Smooth muscle cell (in vitro differentiated cells): ENCODE results near the gene NEDD4L. TPM values are rescaled to one million over a fixed set of nuclear protein-coding genes. Genes with fewer than 3 reads are reported as not detected.

ENCODE experiments used
- DNase-seq: peaks from one replicate; lab custom pipeline; 2025; ENCODE audit not compliant: unreplicated experiment; lab: John Stamatoyannopoulos, UW
- H2AFZ ChIP-seq: fragments of 200-600 bp; sonication (generic); 2 replicates; pipeline ENCODE4 v1.6.0; 2016; ENCODE audit warnings: antibody characterized with exemption, low read depth, mild to moderate bottlenecking
- H3F3A ChIP-seq: fragments of 200-600 bp; sonication (generic); 2 replicates; pipeline ENCODE4 v1.6.0; 2017; ENCODE audit warnings: antibody characterized with exemption, low read depth
- H3K27ac ChIP-seq: fragments of 200-600 bp; sonication (generic); 2 replicates; pipeline ENCODE4 v1.5.1; 2016; ENCODE audit warnings: low read depth, mild to moderate bottlenecking
- H3K27me3 ChIP-seq: fragments of 200-600 bp; sonication (generic); 2 replicates; pipeline ENCODE4 v1.6.1; 2016; ENCODE audit warnings: low read depth, mild to moderate bottlenecking
- H3K36me3 ChIP-seq: fragments of 200-600 bp; sonication (generic); 2 replicates; pipeline ENCODE4 v1.5.1; 2016; ENCODE audit warnings: low read depth
- H3K4me1 ChIP-seq: fragments of 200-600 bp; sonication (generic); 2 replicates; pipeline ENCODE4 v1.5.1; 2016; ENCODE audit warnings: low read depth
- H3K4me2 ChIP-seq: fragments of 200-600 bp; sonication (generic); 2 replicates; pipeline ENCODE4 v1.6.0; 2016; ENCODE audit warnings: mild to moderate bottlenecking
- H3K4me3 ChIP-seq: fragments of 200-600 bp; sonication (generic); 2 replicates; pipeline ENCODE4 v1.5.1; 2016; ENCODE audit warnings: mild to moderate bottlenecking
- H3K79me2 ChIP-seq: fragments of 200-600 bp; sonication (generic); 2 replicates; pipeline ENCODE4 v1.6.0; 2016; ENCODE audit warnings: low read depth, mild to moderate bottlenecking
- H3K9ac ChIP-seq: fragments of 200-600 bp; sonication (generic); 2 replicates; pipeline ENCODE4 v1.6.0; 2016; ENCODE audit warnings: low read depth
- H3K9me3 ChIP-seq: fragments of 200-600 bp; sonication (generic); replicated peaks from 2 replicates; pipeline ENCODE4 v1.5.1; 2016; ENCODE audit warnings: low read depth
- H4K20me1 ChIP-seq: fragments of 200-600 bp; sonication (generic); 2 replicates; pipeline ENCODE4 v1.6.0; 2016; ENCODE audit warnings: low read depth
- WGBS: methylation state at CpG from one replicate; pipeline ENCODE4 v1.1.7; 2016; ENCODE audit warnings: low lambda C conversion rate; 5-methylcytosine and 5-hydroxymethylcytosine counted together
- polyA plus RNA-seq: library from polyadenylated mRNA; unstranded; fragments of >200 nt; fragmentation: Nextera tagmentation; extraction: Ambion mirVana; gene quantifications from 2 replicates; pipeline ENCODE4 v1.2.1, GENCODE V29; 2016
- total RNA-seq: library from RNA; depleted of rRNA; stranded (reverse); fragments of >200 nt; gene quantifications from 2 replicates; pipeline ENCODE4 v1.2.3, GENCODE V29; 2014
- TF ChIP-seq, protein P1 (sequence below): fragments of 200-600 bp; sonication (generic); IDR thresholded peaks from 2 replicates; pipeline ENCODE4 v1.5.1; 2017; ENCODE audit warnings: borderline replicate concordance, mild to moderate bottlenecking, antibody characterized with exemption; ENCODE audit not compliant: insufficient read depth, poor library complexity, severe bottlenecking

Gene NEDD4L
- total and polyA plus RNA-seq, 2 experiments from 2014 or later, result 8.7 to 41.3 TPM

DNA sequence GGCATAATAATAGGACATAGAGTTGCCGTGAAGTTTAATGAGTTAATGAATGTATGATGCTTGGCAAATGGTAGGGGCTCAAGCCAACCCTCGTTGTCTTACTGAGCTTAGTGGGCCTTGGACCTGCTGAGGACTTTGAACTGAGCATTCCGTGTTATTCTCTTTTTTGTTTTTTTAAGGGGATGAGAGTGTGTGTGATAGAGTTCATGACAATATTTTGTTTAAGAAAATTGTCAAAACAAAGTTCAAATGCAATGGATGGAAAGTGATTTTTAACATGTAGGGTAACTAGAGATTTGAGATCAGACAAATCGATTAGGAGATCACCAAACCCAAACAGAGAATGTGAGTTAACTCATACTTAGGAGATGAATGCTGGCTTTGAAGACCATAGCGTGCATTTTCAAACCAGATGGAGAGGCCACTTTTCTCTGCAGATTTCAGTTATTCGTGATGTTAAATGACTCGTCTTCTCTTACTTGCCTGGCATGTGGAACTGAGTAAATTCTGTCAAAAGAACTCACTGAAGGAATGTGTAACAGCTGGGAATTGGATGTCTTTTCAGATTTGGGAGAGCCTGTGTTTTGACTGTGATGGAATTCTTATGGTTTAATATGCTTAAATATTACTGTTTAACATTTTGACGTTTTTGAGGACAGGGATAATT is 88.7 kb downstream of the NEDD4L start:
- DNase-seq, result no peak
- H3K79me2 ChIP-seq, result no peaks in the 10 kb centered on the region
- H3K36me3 ChIP-seq, result no peaks in the 10 kb centered on the region
- WGBS, result 73% methylated on average over 8 of the region's 8 CpGs
- no peak overlapping the region for H3K27ac ChIP-seq
- peaks cover 3% of the 10 kb centered on the region for H4K20me1 ChIP-seq
- no peak overlapping the region for H3K9ac ChIP-seq
- no peak overlapping the region for H2AFZ ChIP-seq
- no peak overlapping the region for H3K4me3 ChIP-seq
- H3K9me3 ChIP-seq, result no peaks in the 10 kb centered on the region
- H3K4me1 ChIP-seq, result peaks cover 6% of the 10 kb centered on the region
- no peaks in the 10 kb centered on the region for H3F3A ChIP-seq
- TF ChIP-seq, protein P1, sequence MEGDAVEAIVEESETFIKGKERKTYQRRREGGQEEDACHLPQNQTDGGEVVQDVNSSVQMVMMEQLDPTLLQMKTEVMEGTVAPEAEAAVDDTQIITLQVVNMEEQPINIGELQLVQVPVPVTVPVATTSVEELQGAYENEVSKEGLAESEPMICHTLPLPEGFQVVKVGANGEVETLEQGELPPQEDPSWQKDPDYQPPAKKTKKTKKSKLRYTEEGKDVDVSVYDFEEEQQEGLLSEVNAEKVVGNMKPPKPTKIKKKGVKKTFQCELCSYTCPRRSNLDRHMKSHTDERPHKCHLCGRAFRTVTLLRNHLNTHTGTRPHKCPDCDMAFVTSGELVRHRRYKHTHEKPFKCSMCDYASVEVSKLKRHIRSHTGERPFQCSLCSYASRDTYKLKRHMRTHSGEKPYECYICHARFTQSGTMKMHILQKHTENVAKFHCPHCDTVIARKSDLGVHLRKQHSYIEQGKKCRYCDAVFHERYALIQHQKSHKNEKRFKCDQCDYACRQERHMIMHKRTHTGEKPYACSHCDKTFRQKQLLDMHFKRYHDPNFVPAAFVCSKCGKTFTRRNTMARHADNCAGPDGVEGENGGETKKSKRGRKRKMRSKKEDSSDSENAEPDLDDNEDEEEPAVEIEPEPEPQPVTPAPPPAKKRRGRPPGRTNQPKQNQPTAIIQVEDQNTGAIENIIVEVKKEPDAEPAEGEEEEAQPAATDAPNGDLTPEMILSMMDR, result no peak
- H3K4me2 ChIP-seq, result no peak overlapping the region
- no peaks in the 10 kb centered on the region for H3K27me3 ChIP-seq

- 51% methylated on average over 7 of the region's 7 CpGs for WGBS
- H3K4me3 ChIP-seq, result no peak overlapping the region
- TF ChIP-seq, protein P1, result no peak
Measured at GRCh38 chr18:58135183-58135641, 91.2 kb downstream of the NEDD4L start.

DNA sequence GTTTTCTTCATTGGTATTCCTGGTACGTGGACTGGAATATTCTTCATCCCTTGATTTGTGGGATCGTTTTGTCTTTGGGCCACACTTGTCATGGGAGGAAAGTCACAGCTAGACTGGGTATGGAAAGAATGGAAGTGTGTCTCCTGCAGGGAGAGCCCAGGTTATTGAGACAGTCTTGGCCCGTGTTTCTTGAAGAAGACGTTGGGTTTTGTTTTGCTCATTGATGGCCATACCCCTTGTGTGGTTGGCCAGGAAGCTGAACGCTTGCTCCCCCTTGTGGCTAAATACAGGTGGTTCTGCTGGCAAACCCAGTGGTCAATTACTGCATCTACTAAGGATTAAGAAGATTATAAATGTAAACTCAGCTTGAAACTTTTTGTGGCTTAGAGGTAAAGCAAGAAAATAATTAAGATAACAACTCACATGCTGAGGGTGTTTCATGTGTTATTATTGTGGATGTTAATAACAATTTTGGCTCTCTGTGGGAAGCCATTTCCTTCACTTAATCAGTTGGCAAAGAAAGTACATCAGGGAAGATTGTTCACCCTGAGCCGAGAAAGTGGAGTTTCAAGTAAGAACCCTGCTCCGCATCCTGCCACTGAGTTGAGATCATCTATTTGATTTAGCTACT is 91.8 kb downstream of the NEDD4L start:
- no peaks in the 10 kb centered on the region for H3K27me3 ChIP-seq
- H3K4me1 ChIP-seq, result peaks cover 6% of the 10 kb centered on the region
- DNase-seq, result no peak
- H3K4me2 ChIP-seq, result peak overlapping the region; percentile 55
- no peak overlapping the region for H3K9ac ChIP-seq
- H4K20me1 ChIP-seq, result peaks cover 3% of the 10 kb centered on the region
- H3K79me2 ChIP-seq, result no peaks in the 10 kb centered on the region
- peak overlapping the region; percentile 22 for H3K27ac ChIP-seq
- H3K4me3 ChIP-seq, result no peak overlapping the region
- WGBS, result 45% methylated on average over 7 of the region's 7 CpGs
- no peaks in the 10 kb centered on the region for H3K36me3 ChIP-seq
- H3F3A ChIP-seq, result no peaks in the 10 kb centered on the region
- no peak overlapping the region for H2AFZ ChIP-seq
- TF ChIP-seq, protein P1, result peak; percentile 77
- H3K9me3 ChIP-seq, result no peaks in the 10 kb centered on the region

More at GRCh38 chr18:58135183-58135641, 91.2 kb downstream of the NEDD4L start:
- DNase-seq, result no peak
- Histone ChIP-seq H3K9ac (no peak overlapping the region), H3K27me3 (no peaks in the 10 kb centered on the region), H3K9me3 (no peaks in the 10 kb centered on the region), H4K20me1 (peaks cover 3% of the 10 kb centered on the region), H3K27ac (peak overlapping the region; percentile 50), H3F3A (no peaks in the 10 kb centered on the region), H3K36me3 (no peaks in the 10 kb centered on the region), H3K79me2 (no peaks in the 10 kb centered on the region), H3K4me2 (peak overlapping the region; percentile 55), H2AFZ (no peak overlapping the region), H3K4me1 (peaks cover 6% of the 10 kb centered on the region)
